AG04449 (cell line): ENCODE data around the gene FASTK.

Experiments
- CTCF ChIA-PET: fragments of 350-600 bp; formaldehyde crosslinking; extraction: SDS; loops from one replicate; lab custom pipeline; 2021; ENCODE audit warnings: antibody characterized with exemption; lab: Yijun Ruan, JAX
- POLR2A ChIA-PET: fragments of 400-600, 350-600 bp; formaldehyde crosslinking; extraction: SDS; loops from one replicate; lab custom pipeline; 2020; ENCODE audit warnings: antibody characterized with exemption, inconsistent platforms; lab: Yijun Ruan, JAX
- DNase-seq: peaks from one replicate; pipeline ENCODE4 v3.0.0-alpha.2; 2010; ENCODE audit warnings: low read depth, low spot score
- H3K4me3 ChIP-seq: 2 replicates; pipeline ENCODE4 v1.5.1; 2011; ENCODE audit warnings: low read depth, mild to moderate bottlenecking, control low read depth, low read length
- CTCF ChIP-seq: IDR thresholded peaks from one replicate; pipeline ENCODE4 v1.5.1; 2011; ENCODE audit warnings: mild to moderate bottlenecking, moderate library complexity, low read length, control low read depth, inconsistent platforms; ENCODE audit not compliant: insufficient read depth; ENCODE audit errors: missing control alignments

Gene FASTK

GRCh38 chr7:151088019-151088855 lies 7.6 kb upstream of the FASTK start:
- POLR2A ChIA-PET = interaction anchor here (1.5 to 2.0 kb wide), 3 partner anchors 12 to 25 kb away, joined by 5 to 6 read pairs (median 5); no protein-coding TSS in a partner anchor
- peak overlapping the region; percentile 75 for H3K4me3 ChIP-seq
- no peak for DNase-seq
- no peak for TF ChIP-seq CTCF
- CTCF ChIA-PET = interaction anchor here (0.7 to 19.2 kb wide), 8 partner anchors 12 to 156 kb away, joined by 3 to 347 read pairs (median 4); no protein-coding TSS in a partner anchor

- POLR2A ChIA-PET = interaction anchor here (1.5 kb wide), 2 partner anchors 11 to 26 kb away, joined by 5 read pairs; no protein-coding TSS in a partner anchor
- no peak for DNase-seq
- CTCF ChIA-PET = interaction anchor here (0.7 to 19.2 kb wide), 6 partner anchors 9 to 77 kb away, joined by 3 to 347 read pairs (median 4); no protein-coding TSS in a partner anchor
- peak; percentile 42 for TF ChIP-seq CTCF
- H3K4me3 ChIP-seq = peak overlapping the region; percentile 75
Observed at GRCh38 chr7:151087245-151088018, 6.8 kb upstream of the FASTK start.

- CTCF ChIA-PET = interaction anchor here (0.9 to 19.2 kb wide), 3 partner anchors 9 to 27 kb away, joined by 4 to 347 read pairs (median 7); no protein-coding TSS in a partner anchor
- H3K4me3 ChIP-seq = peak overlapping the region; percentile 75
- POLR2A ChIA-PET = no interaction called here
- DNase-seq = no peak
- TF ChIP-seq CTCF = no peak
Observed at GRCh38 chr7:151086802-151087244, 6.2 kb upstream of the FASTK start.

- H3K4me3 ChIP-seq = peak within 1 kb of the TSS; percentile 75
- ChIA-PET POLR2A (interaction anchor here (0.6 to 1.1 kb wide), 4 partner anchors 9 to 83 kb away, joined by 3 to 5 read pairs (median 4); partner anchors contain the start of gene ABCB8), CTCF (interaction anchor here (0.7 to 19.2 kb wide), 7 partner anchors 10 to 76 kb away, joined by 3 to 347 read pairs (median 4); no protein-coding TSS in a partner anchor)
- no peak for DNase-seq
- no peak for TF ChIP-seq CTCF
Observed at GRCh38 chr7:151085691-151086620, 5.3 kb upstream of the FASTK start, which contains the start of gene AGAP3. Gene AGAP3, plus strand, starts transcription at chr7:151086475. Its CDS starts 267 bp downstream, at chr7:151086742.

- CTCF ChIA-PET = interaction anchor here (0.6 to 19.2 kb wide), 10 partner anchors 8 to 159 kb away, joined by 3 to 347 read pairs (median 3); no protein-coding TSS in a partner anchor
- no peak for TF ChIP-seq CTCF
- POLR2A ChIA-PET = interaction anchor here (0.6 to 1.1 kb wide), 4 partner anchors 9 to 84 kb away, joined by 3 to 5 read pairs (median 4); partner anchors contain the start of gene ABCB8
Observed at GRCh38 chr7:151085329-151085690, 4.7 kb upstream of the FASTK start.

More at GRCh38 chr7:151085329-151085690, 4.7 kb upstream of the FASTK start:
- no peak for DNase-seq
- H3K4me3 ChIP-seq = peak overlapping the region; percentile 75
